Fibroblast of lung (primary cell): ENCODE data around the gene DYRK1A. TPM values are rescaled to one million over a fixed set of nuclear protein-coding genes. Genes with fewer than 3 reads are reported as not detected.

Experiments
- DNase-seq, 2 donors: peaks; one replicate each; pipeline versions ENCODE4 v3.0.0 to v3.0.0-alpha.2; 2010; ENCODE audit warnings: low read depth in 2 of 2
- H2AFZ ChIP-seq: 2 replicates; pipeline ENCODE4 v1.5.1; 2012; ENCODE audit warnings: low read length, control low read depth, inconsistent platforms
- H3K27ac ChIP-seq: 2 replicates; pipeline ENCODE4 v1.5.1; 2011; ENCODE audit warnings: low read length, control low read depth; ENCODE audit not compliant: insufficient read depth
- H3K27me3 ChIP-seq: 2 replicates; pipeline ENCODE4 v1.5.1; 2011; ENCODE audit warnings: mild to moderate bottlenecking, low read length; ENCODE audit not compliant: control insufficient read depth, insufficient read depth
- H3K36me3 ChIP-seq: 2 replicates; pipeline ENCODE4 v1.5.1; 2011; ENCODE audit warnings: low read length; ENCODE audit not compliant: control insufficient read depth, insufficient read depth
- H3K4me1 ChIP-seq: 2 replicates; pipeline ENCODE4 v1.5.1; 2011; ENCODE audit warnings: low read length; ENCODE audit not compliant: control insufficient read depth, insufficient read depth; ENCODE audit errors: extremely low read depth
- H3K4me2 ChIP-seq: 2 replicates; pipeline ENCODE4 v1.5.1; 2011; ENCODE audit warnings: low read length, control low read depth; ENCODE audit not compliant: insufficient read depth; ENCODE audit errors: extremely low read depth
- H3K4me3 ChIP-seq, 4 experiments: fragments of 200-600 bp in 1 of 4; sonication (generic) in 1 of 4; replicated peaks in 1 of 4; 2 replicates each; pipeline ENCODE4 v1.5.1; 2011 to 2016; ENCODE audit warnings: low read length in 4 of 4, low read depth in 3 of 4, mild to moderate bottlenecking in 3 of 4, control low read depth in 2 of 4, inconsistent platforms in 1 of 4, mixed read lengths in 1 of 4; ENCODE audit not compliant: insufficient read depth in 1 of 4; ENCODE audit errors: control extremely low read depth in 1 of 4
- H3K79me2 ChIP-seq: 2 replicates; pipeline ENCODE4 v1.5.1; 2012; ENCODE audit warnings: mild to moderate bottlenecking, low read length, inconsistent platforms; ENCODE audit not compliant: control insufficient read depth, insufficient read depth
- H3K9ac ChIP-seq: 2 replicates; pipeline ENCODE4 v1.5.1; 2011; ENCODE audit warnings: mild to moderate bottlenecking, low read length, control low read depth; ENCODE audit not compliant: insufficient read depth
- H3K9me3 ChIP-seq: 2 replicates; pipeline ENCODE4 v1.5.1; 2012; ENCODE audit warnings: low read depth, low read length; ENCODE audit not compliant: control insufficient read depth, insufficient read depth
- H4K20me1 ChIP-seq: 2 replicates; pipeline ENCODE4 v1.5.1; 2011; ENCODE audit warnings: low read length; ENCODE audit not compliant: control insufficient read depth, insufficient read depth; ENCODE audit errors: extremely low read depth
- CTCF ChIP-seq, 2 donors: IDR thresholded peaks in 1 of 2; conservative IDR thresholded peaks in 1 of 2; 1 replicate in 1 of 2; 2 replicates in 1 of 2; pipeline ENCODE4 v1.5.1; 2011 to 2012; ENCODE audit warnings: low read length in 2 of 2, control low read depth in 1 of 2, inconsistent platforms in 1 of 2, low read depth in 1 of 2, mild to moderate bottlenecking in 1 of 2
- EZH2 ChIP-seq: IDR thresholded peaks from 2 replicates; pipeline ENCODE4 v1.5.1; 2012; ENCODE audit warnings: low read length, control low read depth, mild to moderate bottlenecking; ENCODE audit errors: missing control alignments
- polyA plus RNA-seq, 2 donors: library from polyadenylated mRNA; depleted of rRNA in 1 of 2; stranded (reverse) in 1 of 2; unstranded in 1 of 2; fragments of >200 nt; gene quantifications; 2 replicates each; pipeline ENCODE4 v1.2.1, GENCODE V29; 2011 to 2012; ENCODE audit warnings: missing spikeins in 1 of 2
- total RNA-seq: library from RNA; depleted of rRNA; stranded (reverse); fragments of >200 nt; gene quantifications from 2 replicates; pipeline ENCODE4 v1.2.1, GENCODE V29; 2014

The DYRK1A gene
- total and polyA plus RNA-seq, 2 donors (not counting 1 experiment from before 2014, with no cell fraction given) = 45.9 to 64.1 TPM

- Histone ChIP-seq H3K27me3 (no peaks in the 10 kb centered on the region), H3K4me3 (no peak overlapping the region), H4K20me1 (no peaks in the 10 kb centered on the region), H2AFZ (no peak overlapping the region), H3K79me2 (peaks cover 91% of the 10 kb centered on the region), H3K4me1 (peaks cover 22% of the 10 kb centered on the region), H3K36me3 (no peaks in the 10 kb centered on the region), H3K9me3 (no peaks in the 10 kb centered on the region), H3K27ac (no peak overlapping the region), H3K4me2 (no peak overlapping the region), H3K9ac (no peak overlapping the region)
- TF ChIP-seq CTCF (conservative IDR thresholded peaks at IDR 0.05 in 1 of 2, IDR thresholded peaks at IDR 0.05 in 1 of 2; ENCODE audit: low read depth in 1 of 2, low read length in 2 of 2) (no peak), EZH2 (no peak)
- no peak for DNase-seq
These were observed 48.0 kb downstream of the DYRK1A start for GRCh38 chr21:37414292-37415253.

GRCh38 chr21:37415939-37416338, 49.4 kb downstream of the DYRK1A start:
- Histone ChIP-seq H3K9me3 (no peaks in the 10 kb centered on the region), H3K79me2 (peaks cover 89% of the 10 kb centered on the region), H3K4me3 (no peak overlapping the region), H3K27ac (no peak overlapping the region), H4K20me1 (no peaks in the 10 kb centered on the region), H3K4me1 (peaks cover 22% of the 10 kb centered on the region), H3K4me2 (no peak overlapping the region), H3K27me3 (no peaks in the 10 kb centered on the region), H3K36me3 (no peaks in the 10 kb centered on the region), H2AFZ (no peak overlapping the region), H3K9ac (no peak overlapping the region)
- no peak for DNase-seq
- TF ChIP-seq CTCF (conservative IDR thresholded peaks at IDR 0.05 in 1 of 2, IDR thresholded peaks at IDR 0.05 in 1 of 2; ENCODE audit: low read depth in 1 of 2, low read length in 2 of 2) = no peak
- no peak for TF ChIP-seq EZH2

GRCh38 chr21:37416914-37417313, 50.3 kb downstream of the DYRK1A start:
- Histone ChIP-seq H3K9ac (no peak overlapping the region), H3K4me3 (no peak overlapping the region), H3K27me3 (no peaks in the 10 kb centered on the region), H4K20me1 (no peaks in the 10 kb centered on the region), H3K4me1 (peaks cover 16% of the 10 kb centered on the region), H3K9me3 (no peaks in the 10 kb centered on the region), H3K79me2 (peaks cover 87% of the 10 kb centered on the region), H3K4me2 (no peak overlapping the region), H3K27ac (no peak overlapping the region), H2AFZ (no peak overlapping the region), H3K36me3 (no peaks in the 10 kb centered on the region)
- no peak for TF ChIP-seq EZH2
- no peak for TF ChIP-seq CTCF (conservative IDR thresholded peaks at IDR 0.05 in 1 of 2, IDR thresholded peaks at IDR 0.05 in 1 of 2; ENCODE audit: low read depth in 1 of 2, low read length in 2 of 2)
- no peak for DNase-seq
